Measurements from ENCODE around the gene TYW3.

TYW3 gene, protein sequence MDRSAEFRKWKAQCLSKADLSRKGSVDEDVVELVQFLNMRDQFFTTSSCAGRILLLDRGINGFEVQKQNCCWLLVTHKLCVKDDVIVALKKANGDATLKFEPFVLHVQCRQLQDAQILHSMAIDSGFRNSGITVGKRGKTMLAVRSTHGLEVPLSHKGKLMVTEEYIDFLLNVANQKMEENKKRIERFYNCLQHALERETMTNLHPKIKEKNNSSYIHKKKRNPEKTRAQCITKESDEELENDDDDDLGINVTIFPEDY

DNA sequence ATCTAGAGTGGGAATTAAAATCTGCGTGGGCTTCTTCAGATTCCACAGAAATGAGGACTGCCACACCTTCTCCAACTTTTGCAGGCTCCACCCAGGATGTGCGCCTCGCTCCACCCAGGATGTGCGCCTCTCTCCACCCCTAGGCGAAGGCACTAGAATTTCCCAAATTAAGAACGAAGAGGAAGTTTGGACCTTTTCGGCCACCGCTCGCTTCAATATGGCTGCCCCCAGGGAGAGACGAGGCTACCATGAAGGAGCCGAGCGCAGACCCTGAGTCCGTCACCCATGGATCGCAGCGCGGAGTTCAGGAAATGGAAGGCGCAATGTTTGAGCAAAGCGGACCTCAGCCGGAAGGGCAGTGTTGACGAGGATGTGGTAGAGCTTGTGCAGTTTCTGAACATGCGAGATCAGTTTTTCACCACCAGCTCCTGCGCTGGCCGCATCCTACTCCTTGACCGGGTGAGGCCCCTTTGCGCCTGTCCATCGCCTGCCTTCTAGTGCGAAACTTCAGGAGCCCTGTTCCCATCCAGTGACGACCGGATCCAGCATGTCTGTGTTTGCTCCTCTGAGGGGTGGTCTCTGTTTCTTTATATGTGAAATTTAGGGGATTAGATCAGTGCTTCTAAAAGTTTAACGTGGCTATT lies at the start of gene TYW3, which contains the start of gene CRYZ:
TSS of gene TYW3 (plus strand) at position 193 of the 644 bp plus-strand sequence. CDS start at position 286, 93 bp downstream.
TSS of gene CRYZ (minus strand) at position 91 of the 644 bp plus-strand sequence. CDS start 8,229 bp downstream, outside the sequence.
- DNase-seq (ENCODE audit: low read depth in 2 of 2) = peak; percentile 66 to 67

DNA sequence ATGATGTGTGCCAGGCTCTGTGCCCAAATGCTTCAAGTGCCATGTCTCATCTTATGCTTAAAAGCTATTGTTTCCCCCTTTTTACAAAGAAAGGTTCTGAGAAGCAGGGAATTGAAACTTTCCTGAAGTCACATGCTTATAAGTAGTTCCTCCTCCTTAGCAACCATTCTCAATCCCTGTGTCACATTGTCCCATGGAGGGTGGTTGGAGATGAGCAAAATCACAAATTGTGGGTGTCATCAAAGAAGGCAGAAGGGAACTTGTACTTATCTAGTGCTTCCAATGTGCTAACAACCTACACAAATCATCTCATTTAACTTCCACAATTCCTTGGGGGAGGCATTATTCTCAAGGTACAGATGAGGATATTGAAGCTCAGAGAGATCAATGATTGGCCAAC lies 49.3 kb upstream of the TYW3 start:
- no peak for DNase-seq (ENCODE audit: low read depth in 2 of 2)

DNA sequence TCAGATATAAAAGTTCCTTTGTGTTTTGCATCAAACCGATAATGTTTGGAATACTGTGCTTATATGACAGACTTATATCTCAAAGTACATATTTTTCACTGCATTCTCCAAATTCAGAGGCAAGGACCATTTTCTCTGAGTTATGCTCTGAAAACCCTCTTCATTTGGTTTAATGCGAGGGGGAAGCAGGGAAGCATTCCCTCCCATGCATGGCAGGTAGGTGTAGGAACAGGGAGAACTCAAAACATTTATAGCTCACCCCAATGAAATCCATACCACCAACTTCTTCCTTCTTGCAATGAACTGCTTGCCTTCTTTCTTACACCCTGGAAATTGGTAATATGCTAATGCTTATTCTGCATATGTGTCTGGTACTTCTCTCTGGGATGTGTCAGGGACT lies 48.7 kb upstream of the TYW3 start:
- DNase-seq (ENCODE audit: low read depth in 2 of 2) = no peak

DNA sequence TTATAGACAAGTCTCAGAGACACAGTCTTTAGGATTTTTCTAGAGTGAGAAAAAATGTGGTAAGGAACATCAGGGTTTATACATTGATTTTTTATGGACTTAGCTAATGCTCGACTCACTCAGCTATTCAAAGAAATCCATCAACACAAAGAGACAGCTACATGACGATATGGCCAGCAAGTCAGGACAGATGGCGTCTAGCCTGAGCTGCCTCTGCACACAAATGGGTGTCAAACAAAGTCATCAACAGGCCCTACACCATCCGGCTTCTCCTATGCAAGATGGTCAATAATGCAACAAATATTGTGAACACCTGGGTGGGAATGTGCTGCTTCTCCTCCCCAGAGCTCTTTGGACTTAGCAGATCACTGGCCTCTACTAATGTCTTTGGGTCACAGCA lies 46.0 kb upstream of the TYW3 start:
- no peak for DNase-seq (ENCODE audit: low read depth in 2 of 2)

DNA sequence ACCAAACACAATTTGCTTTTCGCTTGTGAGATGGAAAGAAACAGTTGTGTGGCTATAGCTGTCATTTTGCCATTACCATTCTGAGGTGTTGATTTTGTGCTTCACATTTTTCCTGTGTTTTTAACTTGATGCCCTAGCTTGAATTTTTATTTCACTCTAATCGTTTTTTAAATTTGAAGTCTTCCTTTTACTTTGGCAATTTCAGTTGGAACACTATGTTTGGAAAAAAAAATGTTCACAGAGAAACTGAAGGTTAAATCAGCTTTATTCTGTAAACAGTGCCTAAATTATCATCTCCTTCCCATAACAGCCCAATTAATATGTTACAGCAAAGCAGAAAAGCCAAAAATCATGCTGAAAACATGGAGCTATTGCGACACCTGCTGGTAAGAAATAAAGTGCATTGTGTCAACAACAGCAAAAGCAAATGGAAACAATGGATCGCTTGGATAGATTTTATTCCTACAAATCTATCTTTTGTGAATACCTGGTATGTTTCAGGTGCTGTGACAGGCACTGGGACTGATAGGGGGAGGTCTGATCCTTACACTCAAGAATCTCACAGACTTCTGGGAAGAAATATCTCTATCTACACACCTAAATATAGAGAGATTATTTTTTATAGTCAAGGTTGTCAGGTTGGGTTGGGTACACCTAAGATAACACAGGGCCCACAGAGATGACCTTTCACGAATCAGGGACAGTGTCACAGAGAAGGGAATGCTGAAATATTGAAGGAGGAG lies 43.2 kb upstream of the TYW3 start:
- DNase-seq (ENCODE audit: low read depth in 2 of 2) = peak in 1 of 2 donors; percentile 9

DNA sequence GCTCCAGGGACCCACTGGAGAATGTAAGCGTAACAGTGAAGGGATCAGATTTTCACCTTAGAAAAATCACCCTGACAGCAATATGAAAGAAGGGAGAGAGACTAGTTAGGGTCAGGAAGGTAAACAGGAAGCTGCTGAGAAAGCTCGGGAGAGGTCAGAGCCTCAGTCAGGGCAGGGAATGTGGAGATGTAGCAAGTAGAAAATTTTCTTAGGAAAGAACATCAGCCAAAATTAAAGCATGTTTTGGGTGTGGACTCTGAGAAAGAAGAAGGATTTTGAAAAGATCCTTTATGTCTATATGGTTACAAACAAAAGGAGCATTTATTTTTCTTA lies 42.6 kb upstream of the TYW3 start:
- no peak for DNase-seq (ENCODE audit: low read depth in 2 of 2)

DNA sequence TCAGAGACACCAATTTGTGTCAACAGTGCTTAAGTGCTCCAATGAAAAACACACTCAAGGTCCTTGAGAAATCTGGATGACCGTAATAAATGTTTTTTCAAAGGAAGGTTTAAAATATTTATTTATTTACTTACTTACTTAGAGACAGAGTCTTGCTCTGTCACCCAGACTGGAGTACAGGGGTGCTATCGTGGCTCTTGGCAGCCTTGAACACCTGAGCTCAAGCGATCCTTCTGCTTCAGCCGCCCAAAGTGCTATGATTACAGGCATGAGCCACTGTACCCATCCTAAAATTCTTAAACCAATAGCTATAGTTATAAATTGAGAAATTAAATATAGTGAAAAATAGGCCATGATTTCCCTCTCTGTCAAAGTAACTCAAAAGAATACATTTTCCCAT lies 42.0 kb upstream of the TYW3 start:
- no peak for DNase-seq (ENCODE audit: low read depth in 2 of 2)

DNA sequence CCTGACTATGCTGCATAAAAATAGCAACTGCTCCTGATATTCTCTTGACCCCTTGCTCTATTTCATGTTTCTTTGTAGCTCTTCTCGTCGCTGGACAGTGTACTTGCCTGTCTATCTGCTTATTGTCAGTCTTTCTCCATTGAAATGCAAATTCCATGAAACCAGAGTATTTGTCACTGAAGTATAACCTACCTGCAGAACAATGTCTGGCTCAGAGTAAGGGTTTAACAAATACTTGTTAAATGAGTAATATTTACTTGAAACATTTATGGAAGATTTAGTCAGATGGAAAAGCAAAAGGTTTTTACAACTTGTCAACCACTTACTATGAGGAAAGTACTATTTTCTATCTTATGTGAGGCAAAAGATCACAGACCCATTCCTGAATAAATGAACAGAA lies 39.5 kb upstream of the TYW3 start:
- no peak for DNase-seq (ENCODE audit: low read depth in 2 of 2)

DNA sequence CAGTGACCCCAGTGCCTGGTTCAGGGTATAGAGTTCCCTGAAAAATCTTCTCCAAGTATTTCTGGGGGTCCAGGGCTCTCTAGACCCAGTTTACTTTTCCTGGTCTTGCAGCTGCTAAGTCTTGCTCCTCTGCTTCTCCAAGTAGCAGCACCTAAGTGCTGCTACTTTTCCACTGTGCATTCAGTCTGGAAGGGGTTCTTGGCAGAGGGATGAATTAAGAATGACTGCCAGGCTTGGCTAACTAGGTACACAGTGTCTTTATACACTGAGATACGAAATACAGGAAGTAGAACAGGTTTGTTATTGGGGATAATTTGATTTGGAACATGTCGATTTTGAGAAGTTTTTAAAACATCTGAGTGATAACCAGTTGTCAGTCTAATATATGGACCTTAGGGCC lies 35.1 kb upstream of the TYW3 start:
- no peak for DNase-seq (ENCODE audit: low read depth in 2 of 2)

DNA sequence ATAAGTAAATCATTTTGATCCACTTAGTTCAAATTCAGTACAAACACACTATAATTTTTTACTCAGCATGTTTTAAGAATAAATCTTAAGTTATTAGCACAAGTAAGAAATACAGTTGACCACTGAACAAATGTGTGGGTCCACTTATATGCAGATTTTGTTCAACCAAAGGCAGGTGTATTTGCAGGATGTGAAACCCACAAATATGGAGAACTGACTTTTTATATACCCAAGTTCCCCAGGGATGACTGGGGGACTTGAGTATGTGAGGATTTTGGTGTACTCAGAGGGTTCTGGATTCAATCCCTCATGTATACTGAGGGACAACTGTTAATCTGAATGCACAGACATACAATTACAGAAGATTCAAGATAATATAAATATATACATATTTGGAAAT lies 33.6 kb upstream of the TYW3 start:
- DNase-seq (ENCODE audit: low read depth in 2 of 2) = no peak

DNA sequence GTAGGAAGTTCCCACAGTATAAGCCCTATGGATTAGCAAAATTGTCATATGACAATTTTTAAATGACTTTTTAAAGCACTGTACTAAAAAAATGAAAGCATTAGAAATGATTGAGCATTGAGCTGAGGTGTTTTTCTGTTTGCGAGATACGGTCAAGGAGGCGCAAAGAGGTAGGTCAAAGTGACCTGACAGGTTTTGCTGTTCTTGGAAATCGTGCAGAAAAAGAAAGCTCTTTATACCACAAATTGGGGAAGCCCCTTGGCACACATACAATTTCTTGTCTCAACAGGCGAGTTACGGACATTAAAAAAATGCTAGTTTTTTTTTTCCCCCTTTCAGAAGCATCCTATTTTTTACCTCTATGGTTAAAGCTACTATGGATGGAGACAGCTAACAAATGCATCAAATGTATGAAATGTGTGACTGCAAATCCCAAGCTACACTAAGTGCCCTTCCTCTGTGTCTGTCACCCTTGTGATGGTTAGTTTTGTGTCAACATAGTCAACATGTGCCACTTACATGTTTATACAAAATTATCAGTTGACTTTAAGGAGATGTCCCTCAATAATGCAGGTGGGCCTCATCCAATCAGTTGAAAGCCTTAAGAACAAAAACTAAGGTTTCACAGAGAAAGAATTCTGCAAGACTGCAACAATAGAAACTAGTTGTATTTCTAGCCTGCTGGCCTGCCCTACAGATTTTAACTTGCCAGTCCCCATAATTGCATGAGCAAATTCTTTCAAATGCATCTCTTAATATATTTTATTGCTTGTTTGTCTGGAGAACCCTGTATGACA lies 29.4 kb upstream of the TYW3 start:
- DNase-seq (ENCODE audit: low read depth in 2 of 2) = no peak

DNA sequence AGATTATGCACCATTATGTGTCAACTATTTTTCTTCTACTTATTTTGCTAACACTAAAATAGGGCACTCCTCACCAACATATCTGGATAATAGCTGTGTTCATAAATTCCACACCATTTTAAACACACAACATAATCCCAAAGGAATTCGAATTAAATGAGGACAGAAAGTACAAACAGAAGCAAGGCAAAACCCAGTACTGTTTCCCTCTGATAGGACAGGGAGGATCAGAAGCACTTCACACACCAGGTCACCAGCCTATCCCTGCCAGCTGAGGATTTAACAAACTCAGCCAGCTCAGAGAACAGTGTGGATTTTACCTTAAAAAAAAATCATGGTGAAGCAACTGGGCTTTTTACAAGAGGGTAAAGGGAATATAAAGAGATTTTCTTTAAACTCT lies 20.1 kb upstream of the TYW3 start:
- DNase-seq (ENCODE audit: low read depth in 2 of 2) = no peak

DNA sequence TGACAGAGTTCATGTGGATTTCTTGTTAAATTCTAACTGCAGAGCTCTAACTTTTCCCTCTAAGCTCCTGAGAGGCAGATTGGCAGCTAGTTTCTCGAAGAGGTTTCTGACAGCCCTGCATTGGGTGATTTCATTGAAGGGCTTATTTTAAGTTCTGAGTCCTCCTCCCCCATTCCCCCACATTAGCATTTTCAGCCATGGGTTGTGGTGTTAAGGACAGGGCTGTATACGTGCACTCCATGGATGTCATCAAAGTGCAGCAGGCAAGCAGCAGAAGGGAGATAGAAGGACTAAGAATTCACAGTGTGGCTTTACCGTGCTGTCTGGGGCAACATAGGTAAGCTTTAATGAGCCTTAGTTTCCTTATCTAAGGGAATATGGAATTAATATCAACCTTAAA lies 19.1 kb upstream of the TYW3 start:
- DNase-seq (ENCODE audit: low read depth in 2 of 2) = no peak

DNA sequence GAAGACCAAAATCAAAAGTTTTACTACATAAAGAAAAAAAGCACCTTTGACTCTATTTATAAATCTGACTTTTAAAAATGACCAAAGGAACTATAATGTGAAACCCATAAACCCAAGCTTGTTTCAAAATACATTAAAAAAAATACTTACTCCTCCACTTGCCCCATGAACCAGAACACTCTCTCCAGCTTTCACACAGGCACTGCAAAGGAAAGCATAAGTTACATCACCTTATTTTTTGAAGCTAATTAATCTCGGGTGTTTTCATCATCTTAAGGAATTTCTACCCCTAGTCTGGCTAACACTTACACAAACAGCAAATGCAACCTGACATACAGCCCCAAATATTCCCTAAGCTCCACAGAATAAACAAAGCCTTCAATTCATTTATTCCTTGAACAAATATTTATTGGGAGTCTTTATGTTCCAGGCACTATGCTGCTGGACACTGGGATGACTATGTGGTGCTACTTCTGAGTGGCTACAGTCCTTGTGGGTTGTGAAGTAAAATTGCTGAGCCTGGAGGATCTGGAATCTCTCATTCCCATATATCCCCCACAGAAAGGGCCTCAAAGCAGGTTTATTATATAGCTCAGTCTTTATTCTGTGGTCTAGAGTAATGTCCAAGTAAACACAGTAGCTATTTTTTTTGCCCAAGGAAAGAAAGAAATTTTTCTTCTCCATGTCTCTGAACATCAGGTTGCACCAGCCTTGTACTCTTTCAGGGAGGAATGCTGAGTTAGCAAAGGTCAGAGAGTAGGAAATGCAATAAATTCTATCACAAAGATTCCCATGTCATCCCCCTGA lies 18.3 kb upstream of the TYW3 start:
- DNase-seq (ENCODE audit: low read depth in 2 of 2) = no peak

DNA sequence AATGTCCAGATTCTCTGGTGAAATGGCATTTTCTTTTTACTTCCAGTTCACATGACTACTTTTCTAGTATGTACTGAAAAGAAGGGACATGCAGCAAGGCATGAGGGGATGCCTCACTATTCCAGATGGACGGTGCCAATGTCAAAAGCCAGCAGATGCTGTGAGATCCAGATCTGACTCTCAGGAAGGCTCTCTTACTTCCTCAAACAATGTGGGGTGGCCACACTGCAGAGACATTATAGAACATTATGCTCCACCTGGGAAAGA lies 17.8 kb upstream of the TYW3 start:
- no peak for DNase-seq (ENCODE audit: low read depth in 2 of 2)

DNA sequence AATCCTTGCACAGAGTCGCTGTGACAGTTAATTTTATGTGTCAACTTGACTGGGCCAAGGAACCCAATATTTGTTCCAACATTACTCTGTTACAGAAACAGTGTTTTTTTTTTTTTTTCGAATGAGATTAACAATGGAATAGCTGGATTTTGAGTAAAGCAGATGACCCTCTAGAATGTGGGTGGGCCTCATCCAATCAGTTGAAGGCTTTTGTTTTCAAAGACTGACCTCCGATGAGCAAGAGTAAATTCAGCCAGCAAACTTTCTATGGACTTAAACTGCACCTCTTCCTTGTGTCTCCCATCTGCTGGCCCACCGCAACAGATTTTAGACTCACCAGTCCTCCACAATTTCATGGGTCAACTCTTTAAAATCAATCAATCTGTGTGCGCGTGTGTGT lies 17.1 kb upstream of the TYW3 start:
- no peak for DNase-seq (ENCODE audit: low read depth in 2 of 2)

DNA sequence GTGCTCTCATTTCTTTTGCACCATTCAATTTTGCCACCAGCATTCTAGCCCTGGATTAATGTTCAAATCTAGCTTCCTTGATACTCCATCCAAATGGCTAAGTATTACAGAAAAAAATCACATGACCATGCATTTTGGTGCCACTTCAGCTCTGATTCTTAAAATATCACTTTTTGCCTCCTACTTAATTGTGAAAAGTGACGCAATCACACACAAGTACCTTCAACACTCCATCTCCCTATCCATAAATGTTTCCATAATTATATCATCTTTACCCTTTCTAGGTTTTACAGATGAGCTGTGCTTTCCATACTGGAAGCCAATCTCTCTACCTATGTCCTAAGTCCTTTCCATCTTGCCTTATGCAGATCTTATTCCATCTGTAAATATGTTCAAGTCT lies 16.1 kb upstream of the TYW3 start:
- DNase-seq (ENCODE audit: low read depth in 2 of 2) = no peak

DNA sequence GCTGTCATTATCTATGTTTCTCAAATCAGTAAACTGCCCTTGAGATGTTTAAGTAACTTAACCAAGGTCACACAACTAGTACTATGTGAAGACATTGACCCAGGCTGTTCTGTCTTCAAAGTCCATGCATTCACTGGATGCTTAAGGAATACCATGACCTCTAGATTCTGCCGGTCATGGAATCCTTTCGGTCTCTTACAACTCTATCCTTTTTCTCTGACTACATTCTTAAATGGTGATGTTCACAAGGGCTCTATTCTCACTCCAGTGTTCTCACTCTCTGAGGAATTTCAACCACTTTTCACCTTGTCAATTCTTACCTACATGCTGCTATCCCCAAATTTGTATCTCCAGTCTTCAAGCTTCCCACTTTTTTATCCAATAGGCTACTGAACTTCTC lies 15.3 kb upstream of the TYW3 start:
- no peak for DNase-seq (ENCODE audit: low read depth in 2 of 2)

DNA sequence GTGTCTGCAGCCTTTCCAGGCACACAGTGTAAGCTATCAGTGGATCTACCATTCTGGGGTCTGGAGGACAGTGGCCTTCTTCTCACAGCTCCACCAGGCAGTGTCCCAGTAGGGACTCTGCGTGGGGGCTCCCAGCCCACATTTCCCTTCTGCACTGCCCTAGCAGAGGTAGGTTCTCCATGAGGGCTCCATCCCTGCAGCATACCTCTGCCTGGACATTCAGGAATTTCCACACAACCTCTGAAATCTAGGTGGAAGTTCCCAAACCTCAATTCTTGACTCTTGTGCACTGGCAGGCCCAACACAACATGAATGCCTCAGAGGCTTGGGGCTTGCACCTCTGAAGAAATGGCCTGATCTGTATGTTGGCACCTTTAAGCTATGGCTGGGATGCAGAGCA lies 6.9 kb upstream of the TYW3 start:
- no peak for DNase-seq (ENCODE audit: low read depth in 2 of 2)

DNA sequence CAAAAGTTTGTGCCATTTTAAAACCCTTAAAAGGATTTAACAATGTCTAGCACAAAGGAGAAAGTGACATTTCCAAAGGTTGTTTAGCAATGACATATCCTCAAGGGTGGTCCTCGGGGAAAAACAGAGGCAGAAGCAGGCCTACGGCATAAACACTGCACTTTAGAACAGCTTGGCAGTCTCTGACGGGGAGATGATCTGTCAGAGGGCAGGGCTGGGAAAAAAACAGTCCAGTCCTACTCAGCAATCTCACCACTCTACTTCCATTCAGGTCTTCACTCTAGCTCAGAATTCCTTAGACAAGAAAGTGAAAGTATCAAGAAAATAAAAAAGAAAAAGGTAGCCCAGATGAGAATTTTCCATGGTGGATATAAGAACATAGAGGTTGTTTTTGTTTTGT lies 4.2 kb upstream of the TYW3 start:
- DNase-seq (ENCODE audit: low read depth in 2 of 2) = no peak

DNA sequence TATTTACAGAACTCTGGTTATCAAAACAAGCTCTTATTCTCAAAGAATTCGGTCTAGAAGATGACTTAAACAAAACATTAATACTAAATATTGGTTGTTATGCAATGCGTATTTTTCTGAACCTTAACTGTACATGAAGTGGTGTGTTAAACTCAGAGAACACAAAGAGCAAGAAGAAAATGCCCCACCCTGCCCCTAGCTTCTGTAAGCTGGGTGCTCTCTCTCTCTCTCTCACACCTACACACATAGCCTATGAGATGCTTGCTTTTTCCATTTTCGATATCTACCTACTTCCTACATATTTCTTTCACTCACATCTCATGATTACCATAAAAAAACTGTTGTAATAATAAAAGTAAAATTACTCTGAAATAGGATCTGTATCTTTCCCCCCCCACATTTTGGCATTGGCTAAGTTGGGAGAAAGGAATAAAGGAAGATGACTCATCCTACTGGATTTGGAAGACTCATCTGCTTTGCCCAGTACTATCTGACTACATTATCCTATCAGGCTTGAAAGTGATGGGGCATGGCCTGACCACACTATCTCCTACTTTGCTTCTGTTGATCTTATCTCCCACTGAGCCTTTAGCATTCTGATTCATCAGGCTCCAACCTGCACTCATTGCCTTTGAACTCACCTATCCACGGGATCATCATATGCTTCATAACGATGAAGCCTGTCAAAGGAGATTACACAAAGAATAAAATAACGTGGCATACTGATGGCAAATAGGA lies 3.0 kb upstream of the TYW3 start:
- DNase-seq (ENCODE audit: low read depth in 2 of 2) = no peak

Measured in stimulated activated CD8-positive, alpha-beta memory T cell treated with anti-CD3 and anti-CD28 coated beads, Interleukin-2, amount 100 ng/mL, for 1 hour (primary cell).